Right renal pelvis (tissue), 4 donors: Measurements from ENCODE around the gene FRS3. TPM values are rescaled to one million over a fixed set of nuclear protein-coding genes. Genes with fewer than 3 reads are reported as not detected.
"Not testable (repeated sequence)": the region's sequence is repeated elsewhere in the genome, so short reads cannot be mapped to it uniquely, and the experiment has no call there.

Source experiments
- DNase-seq, 4 donors: peaks; one replicate each; pipeline ENCODE4 v3.0.0-alpha.2; 2013; ENCODE audit warnings: low read depth in 4 of 4, low spot score in 3 of 4, missing footprints in 1 of 4
- polyA plus RNA-seq, 4 donors: library from polyadenylated mRNA; unstranded; fragments of 120-200 nt; gene quantifications; one replicate each; pipeline ENCODE4 v1.2.1, GENCODE V29; 2013; ENCODE audit not compliant: insufficient read length in 4 of 4

FRS3 gene
- polyA plus RNA-seq, 4 donors, result 5.7 to 8.0 (median 6.6) TPM

DNA sequence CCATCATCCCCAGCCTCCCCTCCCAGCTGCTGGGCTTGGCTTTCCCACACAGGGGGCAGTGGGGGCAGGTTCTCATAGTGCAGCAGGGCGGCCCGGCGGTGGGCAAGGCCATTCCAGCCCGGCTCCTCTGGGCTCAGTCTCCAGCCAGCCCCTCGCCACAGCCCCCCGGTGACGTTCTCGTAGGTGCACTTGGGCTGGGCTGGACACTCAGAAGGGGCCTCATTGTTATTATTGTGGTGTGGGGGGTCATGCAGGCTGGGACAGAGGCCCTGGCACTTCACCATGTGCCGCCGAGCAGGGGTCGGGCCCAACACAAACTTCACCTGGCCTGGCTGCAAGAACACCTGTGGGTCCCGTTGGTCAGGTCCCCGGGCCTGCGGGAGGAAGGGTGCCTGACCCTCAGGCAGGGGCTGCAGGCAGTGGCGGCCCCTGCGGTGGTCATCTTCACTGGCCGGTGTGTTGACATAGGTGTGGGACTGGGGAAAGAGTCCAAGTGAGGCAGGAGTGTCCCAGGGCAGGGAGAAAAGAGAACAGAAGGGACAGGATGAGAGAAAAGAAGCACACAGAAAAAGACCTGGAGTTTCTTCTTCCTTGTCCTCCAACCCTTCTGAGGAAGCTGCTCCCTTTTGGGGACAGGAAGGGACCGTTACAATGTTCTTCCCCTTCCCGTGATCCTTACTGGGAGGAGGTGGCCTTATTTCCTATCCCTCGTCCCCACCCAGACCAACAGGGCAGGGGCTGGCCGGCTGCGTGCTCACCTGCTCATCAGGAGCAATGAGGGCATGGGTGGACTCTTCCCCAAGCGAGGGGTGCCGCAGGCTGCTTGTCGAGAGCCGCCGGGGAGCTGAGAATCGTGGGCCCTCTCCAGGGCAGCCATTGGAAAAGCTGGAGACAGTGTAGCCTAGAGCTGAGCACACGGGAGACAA is 8.4 kb downstream of the FRS3 start:
- DNase-seq, result no peak

DNA sequence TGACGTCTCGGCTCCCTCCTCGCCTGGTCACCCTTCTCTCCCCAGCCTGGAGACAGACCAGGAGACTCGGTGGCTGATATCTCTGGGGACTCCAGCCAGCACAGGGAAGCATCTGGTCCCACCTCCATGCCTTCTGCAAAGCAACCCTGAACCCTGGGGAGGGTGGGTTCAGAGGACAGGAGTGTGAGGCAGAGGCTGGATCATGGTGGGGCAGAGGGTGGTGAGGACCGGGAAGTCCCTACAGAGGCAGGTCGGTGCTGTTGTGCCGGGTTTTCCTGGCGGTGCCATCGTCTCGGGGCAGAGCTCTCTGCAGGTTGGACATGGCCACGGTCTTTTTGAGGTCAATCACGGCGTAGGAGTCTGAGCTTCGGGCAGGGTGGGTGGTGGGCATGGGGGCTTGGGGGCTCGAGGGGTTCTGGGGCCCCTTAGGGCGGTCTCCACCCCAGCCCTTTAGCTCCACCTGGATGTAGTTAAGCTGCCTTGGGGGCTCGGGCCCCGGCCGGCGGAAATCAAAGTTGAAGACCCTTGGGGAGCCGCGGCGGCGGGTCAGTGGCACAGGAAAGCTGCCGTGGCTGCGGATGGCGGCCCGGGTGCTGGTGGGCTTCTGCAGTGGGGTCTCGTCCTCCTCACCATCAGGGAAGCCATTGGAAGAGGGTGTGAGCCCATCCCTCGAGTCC is 9.2 kb downstream of the FRS3 start:
- no peak for DNase-seq

DNA sequence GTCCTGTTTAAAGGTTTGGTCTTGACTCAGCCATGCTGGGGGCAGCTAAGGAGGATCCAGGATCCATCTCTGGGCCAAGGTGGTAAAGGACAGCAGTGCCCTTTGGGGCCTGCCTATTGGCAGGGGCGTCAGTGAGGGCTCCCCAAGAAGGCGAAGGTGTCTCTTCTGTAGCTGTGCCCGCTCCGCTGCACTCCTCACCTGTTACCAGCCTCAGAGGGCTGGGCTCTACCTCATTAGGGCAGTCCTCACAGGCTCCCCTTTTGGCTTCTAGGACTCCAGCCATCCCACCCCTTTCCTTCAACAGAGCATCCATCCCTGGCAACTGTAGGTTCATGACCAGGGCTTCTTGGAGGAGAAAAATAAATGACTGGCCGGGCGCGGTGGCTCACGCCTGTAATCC is 10.3 kb downstream of the FRS3 start:
- DNase-seq, result no peak

DNA sequence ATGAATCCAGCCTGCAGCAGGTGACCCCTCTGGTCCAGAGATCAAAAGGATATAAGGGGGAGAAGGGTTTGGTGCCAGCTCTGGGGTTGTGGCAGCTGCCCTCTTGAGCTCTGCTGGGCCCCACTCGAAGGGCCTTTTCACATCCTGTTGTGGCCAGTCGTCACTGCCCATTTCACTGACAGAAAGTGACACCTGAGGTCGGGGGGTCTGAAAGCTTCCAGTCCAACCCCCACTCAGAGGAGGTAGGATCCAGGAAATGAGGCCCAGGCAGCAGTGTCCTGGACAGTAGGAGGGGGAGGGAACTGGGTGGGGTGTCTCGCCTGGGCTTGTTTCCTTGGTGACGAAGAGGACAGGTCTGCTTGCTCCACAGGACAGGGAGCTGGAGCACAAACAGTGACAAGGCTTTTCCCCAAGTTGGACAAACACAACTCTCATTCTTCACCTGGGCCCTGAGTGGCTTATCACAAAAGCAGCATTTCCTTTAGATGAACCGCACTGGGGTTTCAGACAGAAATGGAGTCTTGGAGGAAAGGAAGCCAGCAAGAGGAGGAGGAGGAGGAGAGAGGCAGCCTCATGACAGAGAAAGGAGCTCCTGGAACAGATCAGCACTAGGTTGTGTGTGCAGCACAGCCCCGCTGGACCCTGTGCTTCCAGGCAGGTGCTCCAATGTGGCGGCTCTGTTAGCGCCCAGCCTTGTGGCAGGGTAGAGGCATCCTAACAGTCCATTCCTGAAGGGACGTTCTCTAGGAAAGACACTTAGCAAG is 11.0 kb downstream of the FRS3 start:
- no peak for DNase-seq

DNA sequence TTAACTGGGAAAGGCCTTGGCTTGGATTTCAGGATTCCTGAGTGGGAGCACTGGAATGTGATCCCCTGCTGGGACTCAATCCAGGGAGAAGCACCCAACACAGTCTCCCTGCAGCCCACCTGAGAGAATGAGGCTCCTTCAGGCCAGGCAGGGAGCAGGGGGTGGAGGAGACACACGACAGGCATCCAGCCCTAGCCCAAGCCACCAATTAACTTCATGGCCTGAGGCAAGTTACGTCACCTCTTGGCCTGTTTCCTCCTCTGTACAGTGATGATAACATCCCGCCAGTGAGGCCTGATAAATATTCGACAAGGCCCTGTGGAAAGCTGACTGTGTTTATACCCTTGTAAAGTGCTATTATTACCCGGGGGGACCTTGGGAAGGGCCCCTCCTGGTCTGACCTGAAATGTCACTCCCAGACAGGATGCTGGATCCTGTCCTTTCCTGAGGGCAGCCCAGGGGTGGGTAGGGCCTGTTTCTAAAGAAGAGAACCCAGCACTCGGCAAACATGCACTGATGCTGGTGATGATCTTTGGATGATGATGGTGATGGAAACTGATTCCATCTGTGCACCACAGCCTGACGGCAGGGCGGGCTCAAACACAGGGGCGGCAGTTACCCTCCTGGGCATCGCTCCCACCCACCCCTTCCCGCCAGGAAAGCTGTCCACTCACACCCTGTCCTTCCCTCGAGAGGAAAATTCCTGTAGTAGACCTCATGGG is 12.4 kb downstream of the FRS3 start:
- no peak for DNase-seq

DNA sequence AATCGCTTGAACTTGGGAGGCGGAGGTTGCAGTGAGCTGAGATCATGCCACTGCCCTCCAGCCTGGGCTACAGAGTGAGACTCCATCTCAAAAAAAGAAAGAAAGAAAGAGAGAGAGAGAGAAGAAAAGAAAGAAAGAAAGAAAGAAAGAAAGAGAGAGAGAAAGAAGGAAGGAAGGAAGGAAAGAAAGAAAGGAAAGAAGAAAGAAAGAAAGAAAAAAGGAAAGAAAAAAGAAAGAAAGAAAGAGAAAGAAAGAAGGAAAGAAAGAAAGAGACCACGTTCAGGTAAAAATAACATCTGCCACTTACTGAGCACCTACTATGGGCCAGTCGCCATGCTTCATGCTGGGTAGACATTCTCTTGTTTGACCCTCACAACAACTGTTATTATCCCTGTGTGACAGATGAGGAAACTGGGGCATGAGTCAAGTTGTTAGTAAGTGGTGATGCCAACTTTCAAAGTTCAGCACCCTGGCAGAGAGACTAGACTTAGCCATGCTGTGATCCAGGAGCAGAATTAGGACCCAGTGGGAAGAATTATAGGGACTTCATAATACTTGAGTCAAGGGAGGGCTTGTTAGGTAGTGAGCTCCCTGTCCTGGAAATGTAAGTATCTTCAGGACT is 13.5 kb downstream of the FRS3 start:
- not testable (repeated sequence) for DNase-seq

DNA sequence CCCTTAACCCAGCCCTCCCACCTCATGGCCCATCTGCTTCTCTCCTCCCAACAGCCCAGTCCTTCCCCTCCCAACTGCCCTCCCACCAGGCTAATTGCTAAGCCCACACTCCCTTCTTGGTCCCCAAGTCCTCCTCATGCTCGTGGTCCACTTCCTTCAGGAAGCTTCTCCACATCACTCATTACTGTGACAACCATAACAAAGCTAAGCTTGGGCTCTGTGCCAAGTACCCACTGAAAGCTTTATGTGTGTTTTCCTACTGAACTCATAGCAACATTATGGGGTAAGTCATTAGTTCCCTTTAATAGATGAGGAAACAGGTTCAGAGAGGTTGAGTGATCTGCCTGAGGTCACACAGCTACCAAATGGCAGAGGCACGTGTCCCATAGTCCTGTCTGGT is 16.2 kb downstream of the FRS3 start:
- DNase-seq, result no peak

DNA sequence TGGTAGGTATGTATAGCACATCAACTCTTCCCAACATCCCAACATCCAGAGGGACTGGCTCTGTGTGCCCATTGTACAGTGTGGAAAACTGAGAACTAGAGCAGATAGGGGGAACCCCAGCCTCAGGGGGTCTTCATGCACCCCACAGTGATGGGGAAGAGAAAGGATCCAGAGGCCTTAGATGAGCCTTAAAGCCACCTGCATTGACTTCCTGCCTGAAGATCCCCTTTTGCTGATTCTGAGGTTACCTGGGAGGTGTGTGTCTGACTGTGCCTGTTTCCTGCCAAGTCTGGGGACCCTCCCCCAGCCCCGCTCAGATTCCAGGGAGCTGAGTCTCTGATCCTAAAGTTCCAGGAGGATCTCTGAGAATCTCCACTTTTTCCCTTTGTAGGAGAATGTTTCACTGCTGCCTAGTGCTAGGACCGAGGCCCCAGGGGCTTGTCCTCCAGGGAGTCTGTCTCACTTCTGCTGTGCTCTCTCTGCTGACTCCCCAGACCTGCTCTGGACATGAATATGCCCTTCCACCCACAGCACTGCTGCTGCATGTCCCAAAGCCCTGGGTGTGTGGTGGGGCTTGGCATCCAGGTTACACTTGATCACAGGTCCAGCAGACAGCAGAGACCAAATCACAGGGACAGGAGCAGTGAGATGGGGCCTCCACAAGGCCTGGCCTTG is 19.7 kb downstream of the FRS3 start:
- DNase-seq, result no peak

DNA sequence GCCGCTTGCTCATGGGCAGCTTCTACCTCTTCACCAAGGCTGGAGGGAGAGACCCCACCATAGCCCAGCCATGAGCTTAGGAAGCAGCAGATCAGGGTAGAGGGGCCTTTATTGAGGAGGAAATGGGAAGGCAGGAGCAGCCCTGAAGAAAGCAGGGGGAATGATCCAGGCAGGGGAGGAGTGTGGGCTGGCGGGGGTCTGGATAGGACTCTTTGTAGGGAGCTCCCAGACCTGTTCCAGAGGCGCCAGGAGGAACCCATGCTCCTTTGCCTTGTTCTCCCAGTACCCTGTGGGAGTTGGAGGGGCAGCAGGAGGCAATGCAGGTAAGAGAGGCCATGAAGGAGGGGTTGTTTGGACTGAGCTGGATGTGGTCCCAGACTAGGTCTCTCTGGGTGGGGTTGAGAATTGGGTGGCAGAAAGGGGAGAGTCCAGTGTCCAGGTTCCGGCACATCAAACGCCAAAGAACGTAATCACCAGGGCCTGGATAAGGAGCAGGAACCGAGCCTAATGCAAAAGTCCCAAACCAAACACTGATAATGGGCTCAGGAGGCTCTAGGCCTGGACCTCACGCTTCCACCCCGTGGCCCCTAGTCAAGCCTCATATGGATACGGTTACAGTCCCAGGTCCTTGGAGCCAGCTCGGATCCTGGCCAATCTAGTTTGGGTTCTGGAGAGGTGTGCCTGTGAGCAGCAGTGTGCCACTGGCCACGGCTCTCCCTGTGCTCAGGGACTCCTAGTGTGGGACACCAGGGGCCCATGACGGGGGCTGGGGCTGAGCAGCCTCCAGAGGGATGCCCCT is 20.4 kb downstream of the FRS3 start:
- no peak for DNase-seq

DNA sequence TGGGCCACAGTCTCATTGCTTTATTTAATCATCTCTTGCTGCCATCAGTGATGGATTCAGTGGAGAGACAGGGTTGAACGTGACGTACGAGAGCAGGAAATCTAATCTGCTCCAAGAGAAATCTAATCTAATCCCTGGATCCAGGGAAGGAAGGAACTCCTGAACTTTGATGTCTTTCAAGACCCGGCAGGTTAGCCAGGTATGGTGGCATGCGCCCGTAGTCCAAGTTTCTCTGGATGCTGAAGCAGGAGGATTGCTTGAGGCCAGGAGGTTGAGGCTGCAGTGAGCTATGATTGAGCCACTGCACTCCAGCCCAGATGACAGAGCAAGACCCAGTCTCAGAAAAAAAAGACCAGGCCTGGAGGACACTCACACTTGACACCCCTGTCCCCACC is 21.1 kb downstream of the FRS3 start:
- no peak for DNase-seq

DNA sequence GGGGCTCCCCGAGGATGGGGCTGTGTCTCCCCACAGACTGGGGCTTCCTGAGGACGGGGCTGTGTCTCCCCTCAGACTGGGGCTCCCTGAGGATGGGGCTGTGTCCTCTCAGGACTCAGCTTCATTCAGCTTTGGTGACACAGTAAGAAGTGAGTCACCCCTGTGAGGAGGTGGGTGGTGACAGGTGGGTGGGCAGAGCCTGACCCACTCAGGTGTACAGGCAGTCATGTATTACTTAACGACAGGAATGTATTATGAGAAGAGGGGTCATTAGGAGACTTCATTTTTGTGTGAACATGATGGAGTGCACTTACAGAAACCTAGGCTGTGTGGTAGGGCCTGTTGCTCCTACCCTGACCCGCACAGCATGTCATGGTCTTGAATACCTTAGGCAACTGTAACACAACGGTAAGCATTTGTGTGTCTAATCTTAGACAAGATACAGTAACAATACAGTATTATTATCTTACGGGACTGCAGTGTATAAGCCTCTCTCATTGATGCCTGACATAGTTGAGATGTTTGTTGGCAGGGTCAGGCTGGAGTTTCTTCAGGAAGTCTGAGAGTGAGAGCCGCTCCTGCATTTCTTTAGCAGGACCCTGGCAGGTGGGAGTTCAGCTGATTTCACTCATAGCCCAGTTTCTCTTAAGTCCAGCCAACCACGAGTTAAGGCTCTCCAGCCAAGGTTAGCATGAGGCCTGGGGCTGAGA is 21.6 kb downstream of the FRS3 start:
- DNase-seq, result no peak

DNA sequence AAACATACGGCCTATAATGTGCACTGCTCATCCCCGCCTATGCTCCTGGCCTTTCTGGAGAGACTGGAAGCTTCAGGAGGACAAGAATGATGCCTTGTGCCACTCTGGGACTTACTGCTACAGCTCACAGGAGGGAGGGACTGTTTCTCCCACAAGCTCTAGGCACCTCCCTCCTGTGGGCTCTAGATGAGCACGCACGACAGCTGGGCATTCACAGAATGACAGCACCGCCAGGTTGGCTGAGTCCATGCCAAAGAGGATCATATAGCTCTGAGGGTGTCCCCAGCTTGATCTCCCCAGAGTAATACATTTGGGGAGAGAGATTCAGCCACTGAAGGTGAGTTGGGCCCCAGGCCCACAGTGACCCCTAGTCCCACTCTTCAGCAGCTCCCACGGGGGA is 22.4 kb downstream of the FRS3 start:
- no peak for DNase-seq

DNA sequence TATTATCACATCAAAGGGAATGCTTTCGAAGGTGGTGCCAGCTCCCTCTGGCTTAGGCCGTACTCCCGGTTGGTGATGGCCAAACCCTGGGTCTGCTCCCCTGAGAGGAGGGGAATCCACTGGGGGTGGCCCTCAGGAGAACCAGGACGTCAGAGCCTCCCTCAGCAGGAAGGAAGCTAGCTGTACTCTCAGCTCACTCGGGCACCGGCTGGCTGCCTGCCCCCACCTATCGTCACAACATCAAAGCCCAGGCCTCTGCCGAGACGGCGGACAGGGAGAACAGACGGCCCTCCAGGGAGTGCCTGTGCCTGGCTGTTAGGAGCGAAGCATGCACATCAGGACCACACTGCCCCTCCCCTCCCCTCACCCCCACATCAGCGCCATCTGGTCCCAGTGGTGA is 23.3 kb downstream of the FRS3 start:
- no peak for DNase-seq

DNA sequence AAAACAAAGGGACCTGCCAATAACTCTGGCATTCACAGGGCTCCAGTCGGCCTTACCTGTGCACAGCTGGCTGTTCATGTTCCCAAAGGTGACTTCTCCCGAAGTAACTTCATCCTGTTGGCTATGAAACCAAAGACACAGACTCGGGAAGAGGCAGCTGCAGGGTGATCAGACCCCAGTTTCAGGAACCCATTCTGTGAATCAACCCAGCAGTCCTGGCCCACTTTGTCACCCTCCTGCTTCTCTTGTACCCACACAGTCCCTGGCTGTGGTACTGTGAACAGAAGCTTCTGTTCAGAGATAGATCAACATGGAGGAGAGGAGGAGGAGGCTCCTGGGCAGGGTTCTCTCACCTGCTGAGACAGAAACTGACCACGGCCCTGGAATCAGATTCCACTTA is 23.8 kb downstream of the FRS3 start:
- no peak for DNase-seq

DNA sequence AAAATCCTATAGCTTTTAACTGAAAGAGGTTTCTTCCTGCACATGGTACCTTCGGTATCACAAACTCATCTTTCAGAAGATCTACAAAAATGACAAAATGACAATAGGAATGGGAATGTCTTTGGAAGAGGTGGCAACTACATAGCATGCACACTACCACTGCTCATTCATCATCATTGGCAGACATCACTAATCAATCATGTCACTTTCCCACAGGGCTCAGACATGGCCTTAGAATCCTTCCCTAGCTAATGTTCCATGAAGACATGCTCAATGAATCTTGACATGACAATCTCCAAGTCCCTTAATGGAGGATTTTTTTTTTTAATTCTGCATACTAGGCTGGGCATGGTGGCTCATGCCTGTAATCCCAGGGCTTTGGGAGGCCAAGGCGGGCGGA is 29.3 kb downstream of the FRS3 start:
- DNase-seq, result no peak

DNA sequence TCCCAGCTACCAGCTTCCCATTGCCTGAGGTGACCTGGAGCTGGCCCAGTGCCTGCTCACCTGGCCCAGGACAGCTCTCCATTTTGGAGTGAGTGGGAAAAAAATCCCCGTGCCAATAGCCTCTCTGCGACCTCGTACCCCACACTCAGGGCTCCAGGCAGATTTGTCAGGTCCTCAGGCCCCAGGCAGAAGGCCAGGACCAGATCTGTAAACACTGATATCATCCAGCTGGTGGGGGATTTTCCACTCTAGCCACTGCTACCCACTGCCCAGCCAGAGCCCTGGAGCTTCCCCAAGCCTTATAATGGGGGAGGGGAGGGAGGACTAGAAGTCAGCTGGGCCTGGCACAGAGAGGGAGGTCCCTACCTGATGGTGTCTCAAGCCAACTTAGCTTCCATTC is 31.2 kb downstream of the FRS3 start:
- DNase-seq, result no peak

DNA sequence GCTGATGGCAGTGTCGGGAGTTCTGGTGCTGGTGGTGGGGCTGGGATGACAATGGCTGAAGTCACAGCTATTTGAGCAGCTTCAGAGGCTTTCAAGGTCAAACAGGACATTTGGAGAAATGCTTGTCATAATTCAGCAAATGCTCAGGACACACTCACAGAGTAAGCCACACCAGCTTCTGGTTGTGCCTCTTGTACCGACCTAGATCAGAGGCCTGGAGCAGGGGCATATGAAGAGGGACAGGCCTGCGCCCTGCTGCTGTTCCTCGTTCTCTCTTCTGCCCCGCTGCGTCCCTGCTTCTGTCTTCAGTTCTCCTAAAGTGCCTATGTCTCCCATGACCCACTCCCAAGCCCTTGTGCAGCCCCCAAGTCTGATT is 31.6 kb downstream of the FRS3 start:
- no peak for DNase-seq
